GM10266 (cell line): ENCODE results near the gene RHBDD3.

Experiments used
- DNase-seq: peaks from one replicate; pipeline ENCODE4 v3.0.0; 2012; ENCODE audit errors: extremely low spot score
- CTCF ChIP-seq: IDR thresholded peaks from 2 replicates; pipeline ENCODE4 v1.5.1; 2012; ENCODE audit warnings: mild to moderate bottlenecking, low read depth; ENCODE audit not compliant: control insufficient read depth, insufficient read depth; ENCODE audit errors: missing control alignments

Gene RHBDD3

DNA sequence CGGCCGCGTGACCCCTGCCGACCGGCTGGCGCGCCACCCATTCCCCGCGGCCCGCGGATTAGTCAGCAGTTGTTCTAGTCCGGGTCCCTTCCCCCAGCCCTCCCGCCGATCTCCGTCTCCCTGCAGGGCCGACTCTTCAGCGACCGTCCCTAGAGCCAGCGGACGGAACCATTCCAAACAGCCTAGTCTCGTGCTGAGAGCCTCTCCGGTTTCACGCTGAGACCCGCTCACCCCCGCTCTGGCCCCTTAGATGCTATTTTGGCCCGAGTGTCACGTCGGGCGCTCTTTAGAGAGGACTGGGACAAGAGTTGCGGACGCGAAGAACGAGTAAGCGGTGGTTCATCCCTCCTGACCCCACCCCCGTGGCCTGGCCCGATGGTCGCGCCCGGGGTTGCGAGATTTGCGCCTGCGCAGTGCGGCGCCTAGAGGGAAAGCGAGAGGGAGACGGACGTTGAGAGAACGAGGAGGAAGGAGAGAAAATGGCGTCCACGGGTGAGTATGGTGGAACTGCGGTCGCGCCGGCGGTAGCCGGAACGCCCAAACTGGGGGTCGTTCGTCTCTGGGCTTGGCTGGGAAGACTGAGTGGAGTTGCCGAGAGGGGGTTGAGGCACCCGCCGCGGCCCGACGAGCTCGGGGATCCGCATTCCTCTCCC is at the start of gene RHBDD3, which contains the start of gene EWSR1:
Gene RHBDD3, minus strand, starts transcription at position 124 of the 653 bp plus-strand sequence. CDS start 2,355 bp downstream, outside the sequence.
Gene EWSR1, plus strand, starts transcription at position 411 of the 653 bp plus-strand sequence. Its CDS starts 69 bp downstream, at position 480.
- TF ChIP-seq CTCF = no peak
- peak; percentile 97 for DNase-seq

- no peak for TF ChIP-seq CTCF
- DNase-seq = no peak
These were observed 48.5 kb upstream of the RHBDD3 start for GRCh38 chr22:29316141-29316828.

DNA sequence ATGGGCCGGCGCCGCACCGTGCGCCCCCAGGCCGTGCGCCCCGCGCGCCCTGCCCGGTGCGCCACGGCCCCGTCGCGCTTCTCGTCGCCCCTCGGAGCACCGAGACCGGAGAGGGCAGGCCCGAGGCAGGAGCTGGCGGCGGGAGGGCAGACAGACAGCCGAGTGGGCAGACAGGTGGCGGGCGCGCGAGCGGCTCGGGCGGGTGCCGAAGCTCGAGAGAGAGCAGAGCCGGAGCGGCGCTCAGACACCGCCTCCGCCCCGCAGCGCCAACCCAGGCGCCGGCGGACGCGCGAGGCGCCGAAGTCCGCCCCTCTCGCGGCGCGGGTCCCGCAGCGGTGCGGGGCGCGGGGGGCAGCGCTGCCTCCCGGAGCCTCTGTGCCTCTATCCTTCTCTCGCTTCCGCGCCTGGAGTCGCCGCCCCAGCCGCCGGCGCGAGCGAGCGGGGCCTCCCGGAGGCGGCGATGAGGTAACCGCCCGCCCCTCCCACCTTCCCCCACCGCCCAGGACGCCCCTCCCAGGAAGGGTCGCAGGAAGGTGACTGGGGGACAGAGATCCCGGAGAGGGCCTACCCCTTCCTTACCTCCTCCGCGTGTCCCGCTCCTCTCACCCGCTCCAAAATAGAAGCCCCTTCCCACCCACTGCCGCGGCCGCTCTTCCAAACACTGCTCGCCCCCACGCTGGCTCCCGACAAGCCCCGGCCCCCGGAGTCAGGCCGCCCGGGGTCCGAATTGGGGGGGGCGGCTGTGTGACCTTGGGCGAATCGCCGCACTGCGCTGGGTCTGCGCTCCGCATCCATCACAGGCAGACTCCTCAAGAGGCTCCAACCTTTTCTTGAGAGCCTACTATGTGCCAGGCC is 47.7 kb upstream of the RHBDD3 start, which contains the start of gene RASL10A:
Gene RASL10A, minus strand, starts transcription at position 412 of the 855 bp plus-strand sequence. CDS start 451 bp downstream, outside the sequence.
- DNase-seq = peak; percentile 71
- TF ChIP-seq CTCF = no peak

DNA sequence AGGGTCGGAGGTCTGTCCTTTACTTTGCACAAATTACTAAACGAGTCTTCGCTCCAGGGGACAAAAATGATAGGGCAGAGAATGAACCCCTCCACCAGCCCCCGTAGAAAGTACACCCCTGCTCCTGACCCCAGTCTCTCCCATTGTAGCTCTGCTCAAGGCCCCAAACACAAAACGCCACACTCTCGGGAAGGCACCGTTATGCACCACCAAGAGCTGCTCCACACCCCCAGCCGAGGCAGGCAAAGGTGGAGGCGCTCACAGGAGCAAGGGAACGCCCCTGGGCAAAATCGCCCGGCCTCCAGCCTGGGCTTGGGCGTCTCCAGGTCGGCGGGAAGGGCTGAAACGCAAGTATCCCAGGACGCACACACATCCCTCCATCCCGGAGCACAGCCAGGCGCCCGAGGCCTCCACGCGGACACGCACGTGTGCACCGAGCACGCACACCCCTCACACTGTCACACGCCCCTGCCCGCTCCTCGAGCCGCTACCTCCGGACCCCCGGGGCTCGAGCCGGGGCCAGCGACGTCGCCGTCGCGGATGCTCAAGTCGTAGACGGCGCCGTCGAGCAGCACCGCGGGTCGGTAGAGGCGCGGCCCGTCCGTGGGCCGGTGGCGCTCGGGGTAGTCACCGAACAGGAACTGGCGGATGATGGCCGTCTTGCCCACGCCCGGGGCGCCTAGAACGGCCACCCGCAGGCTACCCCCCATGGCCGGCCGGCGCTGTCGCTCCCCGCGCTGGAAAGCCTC is 46.9 kb upstream of the RHBDD3 start:
- TF ChIP-seq CTCF = no peak
- DNase-seq = peak; percentile 63

DNA sequence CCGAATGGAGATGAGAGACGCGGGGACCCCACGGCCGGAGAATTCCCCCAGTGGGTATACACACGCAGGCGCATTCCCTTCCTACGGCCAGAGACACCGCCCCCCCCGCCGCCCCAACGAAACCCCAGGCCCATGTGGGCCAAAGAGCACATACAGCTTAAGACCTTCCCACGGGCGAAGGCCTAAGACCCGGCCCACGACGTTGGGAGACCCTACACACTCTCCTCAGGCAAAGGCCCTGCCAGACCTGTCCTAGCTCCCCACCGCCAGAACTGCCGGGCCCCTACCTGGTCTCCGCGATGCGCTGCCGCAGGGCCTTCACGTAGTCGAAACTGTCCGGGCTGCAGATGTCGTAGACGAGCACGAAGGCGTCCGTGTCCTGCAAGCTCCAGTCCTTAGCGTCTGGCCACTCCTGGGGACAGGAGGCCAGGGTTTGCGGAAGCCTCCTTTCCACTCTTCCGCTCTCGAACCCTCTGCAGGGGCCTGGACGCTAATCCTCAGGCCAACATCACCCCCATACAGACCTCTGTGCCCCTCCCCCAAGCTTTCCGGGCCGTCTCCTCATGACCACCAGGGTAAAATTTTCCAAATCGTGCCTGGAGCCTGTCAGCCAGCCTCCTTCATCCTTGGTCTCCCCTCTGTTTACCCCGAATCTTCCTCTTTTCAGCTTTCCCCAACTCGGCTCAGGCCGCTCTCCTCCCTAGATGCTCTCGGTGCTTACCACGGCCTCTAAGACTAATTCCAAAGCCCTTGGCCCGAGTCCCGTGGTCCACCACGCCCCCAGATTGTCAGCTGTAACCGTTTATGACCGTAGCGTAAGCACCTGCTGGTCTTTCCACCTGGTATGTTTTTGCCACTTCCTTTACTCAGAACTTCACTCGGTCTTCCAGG is 46.0 kb upstream of the RHBDD3 start:
- peak; percentile 60 for DNase-seq
- no peak for TF ChIP-seq CTCF

DNA sequence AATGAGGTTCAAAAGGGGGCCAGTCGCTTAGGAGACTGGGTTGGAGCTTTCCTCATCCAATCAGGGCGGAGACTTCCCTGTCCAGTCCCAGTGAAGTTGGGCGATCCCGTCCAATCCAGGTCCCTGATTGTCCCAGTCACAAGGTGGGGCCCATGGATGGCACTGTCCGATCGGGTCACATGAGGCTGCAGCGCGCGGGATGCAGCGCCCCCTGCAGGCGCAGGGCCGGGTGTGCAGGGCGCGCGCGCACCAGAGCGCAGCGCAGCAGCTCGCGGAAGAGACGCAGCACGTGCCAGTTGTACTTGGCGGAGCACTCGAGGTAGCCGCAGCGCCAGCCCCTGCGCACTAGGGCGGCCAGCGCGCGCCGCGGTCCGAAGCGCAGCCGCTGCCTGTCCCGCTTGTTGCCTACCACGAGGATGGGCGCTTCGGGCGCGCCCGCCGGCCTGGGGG is 45.4 kb upstream of the RHBDD3 start:
- DNase-seq = peak; percentile 75
- peak; percentile 52 for TF ChIP-seq CTCF
